ENCODE data around the gene XPO5. TPM values are rescaled to one million over a fixed set of nuclear protein-coding genes. Genes with fewer than 3 reads are reported as not detected.

Gene XPO5
- total RNA-seq, 4 donors from 2014 or later = 14.5 to 36.5 (median 16.0) TPM

DNA sequence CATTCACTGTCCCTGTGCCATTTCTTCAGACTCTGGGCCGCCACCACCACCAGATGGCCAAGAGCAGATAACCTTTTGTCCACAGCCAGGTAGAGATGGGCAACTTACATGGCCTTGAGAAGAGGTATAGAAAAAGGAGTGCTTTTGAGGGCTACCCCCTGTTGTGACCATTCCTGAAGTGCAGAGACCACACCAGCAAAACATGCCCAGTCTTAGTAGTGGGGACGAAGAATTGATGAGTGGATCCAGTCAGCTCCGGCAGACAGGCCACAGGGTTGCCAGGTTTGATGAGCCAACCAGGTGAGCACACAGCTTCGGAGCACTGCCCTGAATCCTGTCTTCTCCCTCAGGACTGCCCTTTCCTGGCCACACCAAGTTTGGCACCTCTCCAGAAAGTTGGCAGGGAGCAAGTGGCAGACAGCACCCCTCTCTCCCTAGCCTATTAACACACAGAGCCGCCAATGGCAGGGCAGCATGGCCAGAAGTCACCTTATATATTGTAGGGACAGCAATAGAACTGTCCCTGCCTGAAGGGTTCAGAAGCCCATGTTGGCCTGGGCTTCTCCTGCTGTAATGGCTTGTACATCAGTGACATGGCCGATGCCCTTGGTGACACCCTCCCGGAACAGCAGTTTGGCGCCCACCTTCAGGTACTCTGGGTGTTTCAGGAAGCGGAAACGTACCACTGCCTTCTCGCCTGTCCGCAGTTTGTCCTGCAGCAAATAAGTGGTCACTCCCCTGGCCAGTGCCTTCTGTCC, 45.4 kb upstream of the XPO5 start:
- TF ChIP-seq, protein P1, sequence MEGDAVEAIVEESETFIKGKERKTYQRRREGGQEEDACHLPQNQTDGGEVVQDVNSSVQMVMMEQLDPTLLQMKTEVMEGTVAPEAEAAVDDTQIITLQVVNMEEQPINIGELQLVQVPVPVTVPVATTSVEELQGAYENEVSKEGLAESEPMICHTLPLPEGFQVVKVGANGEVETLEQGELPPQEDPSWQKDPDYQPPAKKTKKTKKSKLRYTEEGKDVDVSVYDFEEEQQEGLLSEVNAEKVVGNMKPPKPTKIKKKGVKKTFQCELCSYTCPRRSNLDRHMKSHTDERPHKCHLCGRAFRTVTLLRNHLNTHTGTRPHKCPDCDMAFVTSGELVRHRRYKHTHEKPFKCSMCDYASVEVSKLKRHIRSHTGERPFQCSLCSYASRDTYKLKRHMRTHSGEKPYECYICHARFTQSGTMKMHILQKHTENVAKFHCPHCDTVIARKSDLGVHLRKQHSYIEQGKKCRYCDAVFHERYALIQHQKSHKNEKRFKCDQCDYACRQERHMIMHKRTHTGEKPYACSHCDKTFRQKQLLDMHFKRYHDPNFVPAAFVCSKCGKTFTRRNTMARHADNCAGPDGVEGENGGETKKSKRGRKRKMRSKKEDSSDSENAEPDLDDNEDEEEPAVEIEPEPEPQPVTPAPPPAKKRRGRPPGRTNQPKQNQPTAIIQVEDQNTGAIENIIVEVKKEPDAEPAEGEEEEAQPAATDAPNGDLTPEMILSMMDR (IDR thresholded peaks at IDR 0.05; ENCODE audit: low read depth) = no peak

DNA sequence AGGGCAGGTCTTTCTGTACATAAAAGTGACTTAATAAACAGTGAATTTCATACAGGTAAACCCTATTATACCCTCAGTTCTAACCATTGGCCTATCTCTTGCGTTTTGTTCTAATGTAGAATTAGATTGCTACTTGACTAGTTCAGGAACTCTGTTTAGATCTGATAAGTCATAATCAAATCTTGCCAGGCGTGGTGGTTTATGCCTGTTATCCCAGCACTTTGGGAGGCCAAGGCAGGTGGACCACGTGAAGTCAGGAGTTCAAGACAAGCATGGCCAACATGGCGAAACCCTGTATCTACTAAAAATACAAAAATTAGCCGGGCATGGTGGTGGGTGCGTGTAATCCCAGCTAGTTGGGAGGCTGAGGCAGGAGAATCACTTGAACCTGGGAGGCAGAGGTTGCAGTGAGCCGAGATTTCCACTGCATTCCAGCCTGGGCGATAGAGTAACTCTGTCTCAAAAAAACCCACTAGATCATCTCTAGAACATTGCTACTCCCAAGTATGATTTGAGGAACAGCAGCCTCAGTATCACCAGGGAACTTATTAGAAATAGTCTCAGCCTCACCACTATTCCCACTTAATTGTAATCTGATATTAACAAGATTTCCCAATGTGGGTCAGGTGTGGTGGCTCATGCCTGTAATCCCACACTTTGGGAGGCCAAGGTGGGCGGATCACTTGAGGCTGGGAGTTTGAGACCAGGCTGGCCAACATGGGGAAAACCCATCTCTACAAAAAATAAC, 41.1 kb upstream of the XPO5 start:
- TF ChIP-seq, protein P1 (IDR thresholded peaks at IDR 0.05; ENCODE audit: low read depth) = no peak

DNA sequence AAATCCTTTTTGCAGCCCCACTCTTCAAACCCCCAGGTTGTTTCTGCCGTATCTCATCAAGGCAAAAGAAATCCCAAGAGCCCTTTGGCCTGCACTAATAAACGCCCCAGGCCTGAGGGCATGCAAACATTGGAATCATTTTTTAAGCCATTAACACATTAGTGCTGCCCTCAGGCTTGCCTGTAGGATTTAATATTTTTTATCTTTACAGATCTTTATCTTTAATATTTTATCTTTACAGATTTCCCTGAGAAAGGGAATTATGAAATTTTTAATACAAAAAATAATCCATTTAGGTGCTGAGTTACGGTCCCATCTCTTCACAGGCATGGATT, 38.5 kb upstream of the XPO5 start:
- TF ChIP-seq, protein P1 (IDR thresholded peaks at IDR 0.05; ENCODE audit: low read depth) = no peak

DNA sequence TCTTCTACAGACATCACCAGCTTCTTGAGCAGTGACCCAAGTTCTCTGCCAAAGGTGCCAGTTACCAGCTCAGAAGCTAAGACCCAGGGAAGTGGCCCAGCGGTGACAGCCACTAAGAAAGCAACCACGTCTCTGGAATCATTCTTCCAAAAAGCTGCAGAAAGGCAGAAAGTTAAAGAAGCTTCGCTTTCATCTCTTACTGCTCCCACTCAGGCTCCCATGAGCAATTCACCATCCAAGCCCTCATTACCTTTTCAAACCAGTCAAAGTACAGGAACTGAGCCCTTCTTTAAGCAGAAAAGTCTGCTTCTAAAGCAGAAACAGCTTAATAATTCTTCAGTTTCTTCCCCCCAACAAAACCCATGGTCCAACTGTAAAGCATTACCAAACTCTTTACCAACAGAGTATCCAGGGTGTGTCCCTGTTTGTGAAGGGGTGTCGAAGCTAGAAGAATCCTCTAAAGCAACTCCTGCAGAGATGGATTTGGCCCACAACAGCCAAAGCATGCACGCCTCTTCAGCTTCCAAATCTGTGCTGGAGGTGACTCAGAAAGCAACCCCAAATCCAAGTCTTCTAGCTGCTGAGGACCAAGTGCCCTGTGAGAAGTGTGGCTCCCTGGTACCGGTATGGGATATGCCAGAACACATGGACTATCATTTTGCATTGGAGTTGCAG, 38.0 kb upstream of the XPO5 start:
- TF ChIP-seq, protein P1 (IDR thresholded peaks at IDR 0.05; ENCODE audit: low read depth) = no peak

DNA sequence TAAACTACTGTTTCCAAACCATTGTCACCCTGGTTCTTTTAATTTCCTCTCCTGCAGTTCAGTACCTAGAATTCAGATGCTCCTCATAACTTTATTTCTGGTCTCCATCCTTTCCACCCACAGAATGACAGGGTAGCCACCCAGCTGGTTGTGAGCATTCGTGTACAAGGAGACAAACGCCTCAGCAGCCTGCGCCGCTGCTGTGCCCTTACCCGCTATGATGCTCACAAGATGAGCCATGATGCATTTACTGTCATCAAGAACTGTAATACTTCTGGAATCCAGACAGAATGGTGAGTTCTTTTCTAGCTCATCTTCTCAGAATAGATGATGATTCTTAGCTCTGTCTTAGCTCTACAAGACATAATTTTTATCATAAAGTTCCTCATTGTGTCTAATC, 34.6 kb upstream of the XPO5 start:
- TF ChIP-seq, protein P1 (IDR thresholded peaks at IDR 0.05; ENCODE audit: low read depth) = no peak

DNA sequence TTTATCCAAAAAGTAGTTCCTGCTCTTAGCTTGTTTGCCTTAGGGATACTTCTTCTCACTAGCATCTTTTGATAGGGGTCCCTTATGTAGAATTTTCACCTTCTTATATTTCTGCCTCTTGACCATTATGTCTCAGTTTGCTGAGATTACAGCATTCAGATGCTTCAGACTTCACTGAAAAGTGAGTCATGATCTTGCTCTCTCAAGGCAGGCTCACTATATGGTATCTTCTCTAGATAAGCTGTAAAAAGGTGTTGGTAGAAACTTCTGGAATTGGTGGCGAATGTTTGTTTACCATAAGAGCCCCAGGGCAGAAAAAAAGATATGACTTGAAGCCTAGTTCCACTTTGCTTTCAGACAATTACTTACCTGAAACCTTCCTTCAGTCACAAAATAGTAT, 33.6 kb upstream of the XPO5 start:
- TF ChIP-seq, protein P1 (IDR thresholded peaks at IDR 0.05; ENCODE audit: low read depth) = no peak

DNA sequence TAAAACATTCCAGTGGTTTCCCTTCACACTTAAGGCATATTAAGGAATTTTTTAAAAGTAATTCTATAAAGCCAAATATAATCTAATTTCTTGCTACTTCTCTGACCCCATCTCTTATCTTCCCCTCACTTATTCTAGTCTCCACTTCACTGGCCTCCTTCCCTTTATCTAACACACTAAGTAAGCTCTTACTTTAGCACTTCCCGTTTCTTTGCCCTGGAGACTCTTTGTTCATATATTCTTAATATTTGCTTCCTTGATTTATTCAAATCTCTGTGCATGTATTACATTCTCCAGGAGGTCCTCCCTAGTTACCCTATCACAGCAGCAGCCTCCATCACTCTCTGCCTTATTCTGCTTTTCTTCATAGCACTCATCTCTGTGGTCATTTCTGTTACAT, 33.0 kb upstream of the XPO5 start:
- TF ChIP-seq, protein P1 (IDR thresholded peaks at IDR 0.05; ENCODE audit: low read depth) = no peak
